NCI-H82 (cell line): ENCODE data around the gene ARHGEF17.
A peak's percentile ranks its signal among the peaks of the same experiment; 100 is the strongest.

Experiments
- DNase-seq: peaks from one replicate; lab custom pipeline; 2025; lab: John Stamatoyannopoulos, UW

Gene ARHGEF17

DNA sequence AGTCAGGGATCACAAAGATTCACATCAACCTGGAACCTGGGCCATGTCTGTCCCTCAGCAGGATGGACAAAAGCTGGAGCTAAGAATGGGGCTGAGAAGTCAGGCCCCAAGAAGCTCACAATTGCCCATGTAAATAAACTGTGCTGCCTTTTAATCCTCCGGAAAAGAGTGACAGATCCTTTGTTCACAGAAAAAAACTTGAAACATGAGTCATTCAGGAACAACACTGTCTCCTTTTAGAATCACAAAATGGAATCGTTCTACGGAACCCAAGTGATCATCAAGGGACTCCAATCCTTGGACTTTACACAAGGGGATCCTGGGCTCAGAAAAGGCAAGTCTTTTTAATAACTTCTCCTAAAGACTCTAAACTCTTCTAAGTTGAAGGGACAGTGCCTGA lies 104.2 kb downstream of the ARHGEF17 start:
- no peak for DNase-seq

GRCh38 chr11:73413256-73413655 lies 105.2 kb downstream of the ARHGEF17 start:
- no peak for DNase-seq

DNA sequence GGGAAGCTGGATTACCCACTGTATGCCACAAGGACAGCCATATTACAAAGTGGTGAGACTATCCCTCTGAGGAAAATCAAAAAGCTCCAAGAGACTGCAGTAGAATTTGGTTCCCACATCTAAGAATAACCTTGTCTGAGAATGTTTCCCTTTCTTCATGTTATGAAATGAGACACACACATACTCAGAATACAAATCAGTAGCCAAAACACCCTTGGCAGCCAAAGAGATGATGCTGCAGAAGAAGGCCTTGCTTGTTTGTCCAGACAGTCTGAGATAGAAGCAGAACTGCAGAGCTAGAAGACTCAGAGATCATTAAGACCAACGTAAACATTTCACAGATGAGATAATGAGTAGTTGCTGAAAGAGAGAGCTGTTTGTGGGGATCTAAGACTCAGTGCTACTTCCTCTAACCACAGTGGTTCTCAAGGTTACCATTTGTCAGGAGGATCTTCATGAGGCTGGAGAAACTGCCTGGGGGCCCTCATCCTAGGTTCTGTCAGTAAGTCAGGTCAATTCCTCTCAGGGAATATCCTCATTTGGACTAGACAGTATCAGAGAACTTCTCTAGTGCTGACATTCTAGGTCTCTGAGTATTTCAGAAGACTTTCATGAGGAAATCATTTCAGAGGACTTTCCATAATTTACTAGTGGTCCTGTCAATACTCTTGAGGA lies 107.0 kb downstream of the ARHGEF17 start:
- no peak for DNase-seq

GRCh38 chr11:73415854-73416615 lies 108.0 kb downstream of the ARHGEF17 start:
- peak; percentile 86 for DNase-seq

DNA sequence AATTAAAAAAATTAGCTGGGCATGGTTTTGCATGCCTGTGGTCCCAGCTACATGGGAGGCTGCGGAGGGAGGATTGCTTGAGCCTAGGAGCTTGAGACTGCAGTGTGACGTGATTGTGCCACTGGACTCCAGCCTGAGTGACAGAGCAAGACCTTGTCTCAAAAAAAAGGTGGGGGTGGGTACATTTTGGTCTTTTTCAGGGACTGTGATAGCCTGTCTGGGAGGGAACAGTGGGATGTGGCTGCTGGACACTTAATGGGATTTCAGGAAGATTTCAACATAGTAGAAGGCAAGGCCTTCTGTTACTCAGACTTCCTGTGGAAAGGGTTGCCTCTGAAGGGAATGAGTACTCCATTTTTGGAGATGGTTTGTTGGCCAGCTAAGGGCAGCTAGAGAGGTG lies 108.7 kb downstream of the ARHGEF17 start:
- peak; percentile 67 for DNase-seq
